ENCODE data around the gene RSPH10B2. TPM values are rescaled to one million over a fixed set of nuclear protein-coding genes. Genes with fewer than 3 reads are reported as not detected.
"Not testable (repeated sequence)": the region's sequence is repeated elsewhere in the genome, so short reads cannot be mapped to it uniquely, and the experiment has no call there.

The RSPH10B2 gene
- total RNA-seq, 2 donors from 2014 or later: not detected

DNA sequence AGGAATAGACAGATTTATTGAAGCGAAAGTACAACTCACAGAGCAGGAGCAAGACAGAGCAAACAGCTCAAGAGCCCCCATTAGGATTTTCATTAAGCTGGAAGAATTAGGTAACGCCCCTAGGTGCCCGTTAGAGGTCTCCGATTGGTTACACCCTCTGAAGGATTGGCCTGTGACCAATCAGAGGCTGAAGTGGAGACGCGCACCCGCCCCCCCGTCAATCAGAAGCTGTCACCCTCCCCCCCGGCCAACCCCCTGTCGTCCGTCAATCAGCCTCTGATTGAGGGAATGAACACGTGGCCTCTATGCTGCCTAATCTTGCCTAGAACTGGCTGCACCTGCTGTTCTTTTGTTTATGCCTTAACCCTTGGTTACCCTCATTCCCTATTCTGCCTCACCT is 73.3 kb downstream of the RSPH10B2 start:
- DNase-seq (ENCODE audit: low spot score); H3K9me3 ChIP-seq; H3K4me1 ChIP-seq (ENCODE audit: control insufficient read depth in 1 of 2, low read depth in 2 of 2); H3K27ac ChIP-seq; H3K27me3 ChIP-seq (replicated peaks; ENCODE audit: insufficient read depth); H3K36me3 ChIP-seq; H3K4me3 ChIP-seq; ATAC-seq (ENCODE audit: insufficient number of reproducible peaks, low FRiP score, low read depth): not testable (repeated sequence)

DNA sequence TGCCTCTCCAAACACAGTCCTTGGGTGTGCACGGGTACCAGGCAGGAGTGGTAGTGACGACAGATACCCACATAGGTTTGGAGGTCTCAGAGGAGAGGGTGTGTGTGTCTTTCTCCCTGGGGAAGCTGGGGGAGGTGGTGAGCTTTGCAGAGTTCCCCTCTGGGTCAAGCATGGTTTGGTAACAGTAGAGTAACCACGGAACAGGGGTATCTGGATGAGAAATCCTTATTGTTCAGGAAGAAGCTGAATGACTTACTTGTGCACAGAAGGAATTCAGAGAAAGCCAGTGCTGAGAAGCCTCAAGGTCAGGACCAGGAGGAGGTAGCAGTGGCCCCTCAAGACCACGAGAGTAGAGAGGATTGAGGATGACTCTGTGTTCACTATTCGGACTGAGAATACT is 75.7 kb downstream of the RSPH10B2 start:
- not testable (repeated sequence) for ATAC-seq (ENCODE audit: insufficient number of reproducible peaks, low FRiP score, low read depth); H3K27ac ChIP-seq; H3K36me3 ChIP-seq; H3K4me1 ChIP-seq (ENCODE audit: control insufficient read depth in 1 of 2, low read depth in 2 of 2); H3K9me3 ChIP-seq; DNase-seq (ENCODE audit: low spot score); H3K27me3 ChIP-seq (replicated peaks; ENCODE audit: insufficient read depth); H3K4me3 ChIP-seq

DNA sequence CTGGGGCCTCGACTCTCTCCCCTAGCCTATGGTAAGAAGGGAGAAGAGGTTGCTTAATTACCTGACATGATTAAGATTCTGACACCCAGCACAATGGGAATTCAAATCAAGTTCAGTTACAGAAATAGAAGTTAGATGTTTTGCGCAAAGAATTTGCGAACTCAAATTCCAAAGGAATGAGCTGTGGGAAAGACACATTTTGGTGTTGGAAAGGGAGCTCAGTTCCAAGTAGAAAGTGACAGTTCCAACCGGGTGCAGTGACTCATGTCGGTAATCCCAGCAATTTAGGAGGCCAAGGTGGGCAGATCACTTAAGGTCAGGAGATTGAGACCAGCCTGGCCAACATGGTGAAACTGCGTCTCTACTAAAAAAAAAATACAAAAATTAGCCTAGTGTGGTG is 76.1 kb downstream of the RSPH10B2 start:
- not testable (repeated sequence) for H3K27ac ChIP-seq; H3K4me1 ChIP-seq (ENCODE audit: control insufficient read depth in 1 of 2, low read depth in 2 of 2); H3K36me3 ChIP-seq; H3K4me3 ChIP-seq; DNase-seq (ENCODE audit: low spot score); ATAC-seq (ENCODE audit: insufficient number of reproducible peaks, low FRiP score, low read depth); H3K9me3 ChIP-seq; H3K27me3 ChIP-seq (replicated peaks; ENCODE audit: insufficient read depth)

DNA sequence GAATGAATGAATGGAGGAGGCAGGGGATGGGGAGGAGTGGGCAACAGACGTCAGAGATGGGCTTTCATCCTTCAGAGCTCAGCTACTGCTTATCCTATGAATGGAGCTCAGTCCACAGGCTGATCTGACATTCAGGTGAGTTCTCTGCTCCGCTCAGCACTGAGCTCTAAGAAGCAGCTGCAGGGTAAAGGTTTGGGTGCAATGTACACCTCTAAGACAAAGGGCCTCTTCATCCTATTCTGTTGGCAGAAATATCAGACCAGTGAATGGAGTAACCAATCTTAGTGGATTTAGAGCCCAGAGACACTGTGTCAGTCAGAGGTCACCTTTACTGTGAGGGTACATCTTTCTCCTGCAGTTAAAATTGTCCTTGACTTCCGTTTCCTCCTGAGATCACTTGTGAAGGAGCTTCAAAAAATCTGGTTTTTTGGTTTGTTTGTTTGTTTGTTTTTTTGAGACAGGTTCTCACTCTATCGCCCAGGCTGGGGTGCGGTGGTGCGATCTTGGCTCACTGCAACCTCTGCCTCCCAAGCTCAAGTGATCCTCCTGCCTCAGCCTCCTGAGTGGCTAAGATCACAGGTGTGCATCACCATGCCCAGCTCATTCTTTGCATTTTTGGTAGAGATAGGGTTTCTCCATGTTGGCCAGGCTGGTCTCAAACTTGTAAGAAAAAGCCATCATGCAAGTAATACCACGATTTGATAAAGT is 77.3 kb downstream of the RSPH10B2 start:
- no peak overlapping the region for H3K4me3 ChIP-seq
- ATAC-seq (ENCODE audit: insufficient number of reproducible peaks, low FRiP score, low read depth) (no peak), DNase-seq (ENCODE audit: low spot score) (no peak)
- no peaks in the 10 kb centered on the region for H3K4me1 ChIP-seq (ENCODE audit: control insufficient read depth in 1 of 2, low read depth in 2 of 2)
- TF ChIP-seq, protein P1, sequence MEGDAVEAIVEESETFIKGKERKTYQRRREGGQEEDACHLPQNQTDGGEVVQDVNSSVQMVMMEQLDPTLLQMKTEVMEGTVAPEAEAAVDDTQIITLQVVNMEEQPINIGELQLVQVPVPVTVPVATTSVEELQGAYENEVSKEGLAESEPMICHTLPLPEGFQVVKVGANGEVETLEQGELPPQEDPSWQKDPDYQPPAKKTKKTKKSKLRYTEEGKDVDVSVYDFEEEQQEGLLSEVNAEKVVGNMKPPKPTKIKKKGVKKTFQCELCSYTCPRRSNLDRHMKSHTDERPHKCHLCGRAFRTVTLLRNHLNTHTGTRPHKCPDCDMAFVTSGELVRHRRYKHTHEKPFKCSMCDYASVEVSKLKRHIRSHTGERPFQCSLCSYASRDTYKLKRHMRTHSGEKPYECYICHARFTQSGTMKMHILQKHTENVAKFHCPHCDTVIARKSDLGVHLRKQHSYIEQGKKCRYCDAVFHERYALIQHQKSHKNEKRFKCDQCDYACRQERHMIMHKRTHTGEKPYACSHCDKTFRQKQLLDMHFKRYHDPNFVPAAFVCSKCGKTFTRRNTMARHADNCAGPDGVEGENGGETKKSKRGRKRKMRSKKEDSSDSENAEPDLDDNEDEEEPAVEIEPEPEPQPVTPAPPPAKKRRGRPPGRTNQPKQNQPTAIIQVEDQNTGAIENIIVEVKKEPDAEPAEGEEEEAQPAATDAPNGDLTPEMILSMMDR (IDR thresholded peaks at IDR 0.05): no peak
- H3K36me3 ChIP-seq: no peaks in the 10 kb centered on the region
- H3K27me3 ChIP-seq (replicated peaks; ENCODE audit: insufficient read depth): no peaks in the 10 kb centered on the region
- no peak overlapping the region for H3K27ac ChIP-seq
- no peaks in the 10 kb centered on the region for H3K9me3 ChIP-seq

DNA sequence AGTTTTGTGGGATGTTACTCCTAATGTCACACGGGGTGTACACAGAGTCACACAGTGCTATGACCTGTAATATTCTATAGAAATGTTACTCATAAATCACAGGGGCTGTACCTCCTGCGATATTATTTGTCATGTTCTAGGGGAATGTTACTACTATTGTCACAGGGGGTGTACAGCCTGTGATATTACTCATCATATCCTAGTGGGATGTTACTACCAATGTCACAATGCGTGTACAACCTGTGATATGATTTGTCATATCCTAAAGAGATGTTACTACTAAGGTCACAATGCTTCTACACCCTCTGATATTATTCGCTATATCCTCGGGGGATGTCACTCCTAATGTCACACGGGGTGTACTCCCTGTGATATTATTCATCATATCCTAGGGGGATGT is 79.7 kb downstream of the RSPH10B2 start:
- TF ChIP-seq, protein P1 (IDR thresholded peaks at IDR 0.05): no peak
- no peak overlapping the region for H3K27ac ChIP-seq
- no peak for DNase-seq (ENCODE audit: low spot score)
- no peaks in the 10 kb centered on the region for H3K27me3 ChIP-seq (replicated peaks; ENCODE audit: insufficient read depth)
- no peaks in the 10 kb centered on the region for H3K4me1 ChIP-seq (ENCODE audit: control insufficient read depth in 1 of 2, low read depth in 2 of 2)
- no peak for ATAC-seq (ENCODE audit: insufficient number of reproducible peaks, low FRiP score, low read depth)
- H3K9me3 ChIP-seq: no peaks in the 10 kb centered on the region
- no peak overlapping the region for H3K4me3 ChIP-seq
- no peaks in the 10 kb centered on the region for H3K36me3 ChIP-seq

DNA sequence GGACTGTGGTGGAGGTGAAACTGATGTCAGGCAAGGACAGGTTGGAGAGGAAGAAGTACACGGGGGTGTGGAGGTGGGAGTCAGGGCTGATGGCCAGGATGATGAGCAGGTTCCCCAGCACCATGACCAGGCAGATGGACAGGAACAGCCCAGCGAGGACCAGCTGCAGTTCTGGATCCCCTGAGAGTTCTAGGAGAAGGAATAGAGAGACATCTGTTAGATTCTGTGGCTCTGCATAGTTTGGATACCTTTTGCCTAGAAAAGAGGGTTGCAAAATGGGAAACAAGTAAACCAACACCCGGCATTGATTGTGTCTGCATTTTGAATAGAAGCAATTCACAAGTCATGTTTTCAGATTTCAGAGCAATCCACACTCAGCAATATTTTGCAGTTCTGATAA is 81.6 kb downstream of the RSPH10B2 start:
- not testable (repeated sequence) for ATAC-seq (ENCODE audit: insufficient number of reproducible peaks, low FRiP score, low read depth); H3K4me3 ChIP-seq; H3K27ac ChIP-seq; H3K4me1 ChIP-seq (ENCODE audit: control insufficient read depth in 1 of 2, low read depth in 2 of 2); H3K27me3 ChIP-seq (replicated peaks; ENCODE audit: insufficient read depth); H3K36me3 ChIP-seq; DNase-seq (ENCODE audit: low spot score); H3K9me3 ChIP-seq

DNA sequence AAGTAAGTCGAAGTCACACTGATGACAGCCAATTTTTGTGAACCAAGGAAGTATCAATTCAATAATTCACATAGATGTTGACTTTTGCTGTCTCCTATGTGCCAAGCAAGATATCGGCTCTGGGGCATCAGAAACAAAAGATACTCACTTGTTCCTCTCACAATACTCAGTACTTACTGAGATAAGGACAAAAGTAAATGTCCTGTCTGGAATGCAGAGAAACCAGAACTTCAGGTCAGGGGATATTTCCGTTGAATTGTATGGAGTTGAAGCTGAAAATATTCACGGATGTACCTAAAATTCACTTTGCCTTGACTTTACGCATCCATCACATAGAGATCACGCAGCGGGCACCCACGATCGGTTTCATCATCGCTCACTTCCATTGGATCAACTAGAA is 83.2 kb downstream of the RSPH10B2 start:
- not testable (repeated sequence) for DNase-seq (ENCODE audit: low spot score); H3K4me3 ChIP-seq; H3K9me3 ChIP-seq; H3K27ac ChIP-seq; H3K36me3 ChIP-seq; H3K4me1 ChIP-seq (ENCODE audit: control insufficient read depth in 1 of 2, low read depth in 2 of 2); ATAC-seq (ENCODE audit: insufficient number of reproducible peaks, low FRiP score, low read depth); H3K27me3 ChIP-seq (replicated peaks; ENCODE audit: insufficient read depth)

DNA sequence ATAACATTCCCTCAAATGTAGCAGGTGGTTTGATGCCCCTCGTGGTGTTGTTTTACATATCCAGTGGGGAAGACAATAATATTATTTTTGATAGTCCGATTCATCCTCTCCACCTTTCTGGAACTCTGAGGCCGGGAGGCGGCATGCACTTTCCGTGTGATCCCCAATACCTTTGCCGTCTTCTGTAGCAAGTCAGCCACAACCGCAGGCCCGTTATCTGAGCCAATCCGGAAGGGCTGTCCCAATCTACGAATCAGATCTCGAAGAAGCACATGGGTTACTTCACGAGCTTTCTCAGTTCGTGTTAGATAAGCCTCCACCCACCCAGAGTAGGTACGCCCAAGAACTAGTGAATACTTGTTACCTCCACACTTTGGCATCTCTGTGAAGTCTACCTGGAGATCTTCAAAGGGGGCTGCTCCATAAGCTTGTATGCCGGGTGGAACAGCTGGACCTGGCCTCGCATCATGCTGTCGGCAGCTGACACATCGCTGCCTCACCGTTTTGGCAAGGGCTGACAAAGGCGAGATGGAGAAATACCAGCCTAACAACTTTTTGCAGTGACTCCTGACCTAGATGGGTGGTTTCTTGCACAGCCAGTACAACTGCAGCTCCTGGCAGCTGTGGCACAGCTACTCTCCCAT is 88.5 kb downstream of the RSPH10B2 start:
- H3K27me3 ChIP-seq (replicated peaks; ENCODE audit: insufficient read depth); ATAC-seq (ENCODE audit: insufficient number of reproducible peaks, low FRiP score, low read depth); H3K27ac ChIP-seq; H3K4me3 ChIP-seq; H3K4me1 ChIP-seq (ENCODE audit: control insufficient read depth in 1 of 2, low read depth in 2 of 2); H3K9me3 ChIP-seq; H3K36me3 ChIP-seq; DNase-seq (ENCODE audit: low spot score): not testable (repeated sequence)

DNA sequence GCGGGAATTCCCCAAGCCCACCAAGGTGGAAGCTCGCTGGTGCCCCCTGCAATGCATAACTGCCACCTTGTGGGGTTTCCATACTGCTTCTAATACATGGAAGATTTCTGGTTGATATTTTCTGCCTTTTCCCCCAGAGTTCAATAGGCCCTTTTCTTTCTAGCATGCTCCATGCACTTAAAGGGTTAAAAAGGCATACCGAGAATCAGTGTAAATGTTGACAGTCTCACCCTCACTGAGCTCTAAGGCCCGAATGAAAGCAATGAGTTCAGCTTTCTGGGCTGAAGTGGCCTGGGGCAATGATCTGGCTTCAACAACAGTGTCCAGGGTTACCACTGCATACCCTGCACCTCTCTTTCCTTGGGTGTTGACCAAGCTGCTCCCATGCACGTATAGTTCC is 89.2 kb downstream of the RSPH10B2 start:
- not testable (repeated sequence) for H3K9me3 ChIP-seq

DNA sequence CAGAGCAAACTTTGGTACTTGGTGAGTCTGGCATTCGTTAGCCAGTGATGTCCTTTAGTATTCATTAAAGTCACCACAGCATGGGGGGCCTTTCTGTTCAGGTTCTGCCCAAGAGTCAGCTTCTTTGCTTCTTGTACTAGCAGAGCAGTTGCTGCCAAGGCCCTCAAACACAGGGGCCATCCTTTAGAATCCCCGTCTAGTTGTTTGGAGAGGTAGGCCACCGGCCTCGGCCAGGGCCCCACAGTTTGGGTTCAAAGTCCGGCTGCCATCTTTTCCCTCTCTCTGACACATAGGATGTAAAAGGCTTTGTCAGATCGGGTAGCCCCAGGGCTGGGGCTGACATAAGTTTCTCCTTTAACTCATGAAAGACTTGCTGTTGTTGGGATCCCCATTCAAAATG is 89.8 kb downstream of the RSPH10B2 start:
- not testable (repeated sequence) for DNase-seq (ENCODE audit: low spot score); H3K36me3 ChIP-seq; ATAC-seq (ENCODE audit: insufficient number of reproducible peaks, low FRiP score, low read depth); H3K9me3 ChIP-seq; H3K27me3 ChIP-seq (replicated peaks; ENCODE audit: insufficient read depth); H3K27ac ChIP-seq; H3K4me1 ChIP-seq (ENCODE audit: control insufficient read depth in 1 of 2, low read depth in 2 of 2); H3K4me3 ChIP-seq

More for the DNA sequence above, 89.2 kb downstream of the RSPH10B2 start:
- not testable (repeated sequence) for ATAC-seq (ENCODE audit: insufficient number of reproducible peaks, low FRiP score, low read depth); H3K4me3 ChIP-seq; H3K27ac ChIP-seq; H3K27me3 ChIP-seq (replicated peaks; ENCODE audit: insufficient read depth); H3K4me1 ChIP-seq (ENCODE audit: control insufficient read depth in 1 of 2, low read depth in 2 of 2); DNase-seq (ENCODE audit: low spot score); H3K36me3 ChIP-seq

DNA sequence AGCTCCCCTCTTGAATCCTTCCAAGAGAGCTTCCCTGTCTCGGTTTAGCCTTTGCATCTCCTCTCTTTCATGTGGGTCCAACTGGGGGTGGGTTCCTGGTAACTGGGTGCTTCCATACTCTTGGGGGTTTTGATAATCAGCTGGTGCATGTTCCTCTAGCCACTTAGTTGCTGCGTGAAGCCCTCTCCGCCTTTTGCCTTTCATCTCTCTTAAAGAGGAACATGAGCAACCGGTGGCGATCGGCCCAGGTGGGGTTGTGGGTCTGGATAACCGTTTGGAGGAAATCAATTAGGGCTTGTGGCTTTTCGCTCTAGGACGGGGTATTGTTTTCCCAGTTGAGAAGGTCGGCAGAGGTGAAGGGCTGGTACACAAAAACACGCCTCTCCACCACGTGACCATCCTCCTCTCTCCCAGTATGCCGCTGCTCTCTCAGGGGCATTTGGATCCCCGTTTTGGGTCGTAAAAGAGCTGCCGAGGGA is 92.1 kb downstream of the RSPH10B2 start:
- DNase-seq (ENCODE audit: low spot score): not testable (repeated sequence)

More for the DNA sequence above, 92.1 kb downstream of the RSPH10B2 start:
- not testable (repeated sequence) for H3K9me3 ChIP-seq; H3K4me3 ChIP-seq; H3K36me3 ChIP-seq; H3K27ac ChIP-seq; H3K27me3 ChIP-seq (replicated peaks; ENCODE audit: insufficient read depth); ATAC-seq (ENCODE audit: insufficient number of reproducible peaks, low FRiP score, low read depth); H3K4me1 ChIP-seq (ENCODE audit: control insufficient read depth in 1 of 2, low read depth in 2 of 2)
